Smooth muscle cell (in vitro differentiated cells): ENCODE data around the gene STEAP4. TPM values are rescaled to one million over a fixed set of nuclear protein-coding genes. Genes with fewer than 3 reads are reported as not detected.
"Not testable (repeated sequence)": the region's sequence is repeated elsewhere in the genome, so short reads cannot be mapped to it uniquely, and the experiment has no call there.

ENCODE experiments used
- DNase-seq: peaks from one replicate; lab custom pipeline; 2025; ENCODE audit not compliant: unreplicated experiment; lab: John Stamatoyannopoulos, UW
- H2AFZ ChIP-seq: fragments of 200-600 bp; sonication (generic); 2 replicates; pipeline ENCODE4 v1.6.0; 2016; ENCODE audit warnings: antibody characterized with exemption, low read depth, mild to moderate bottlenecking
- H3F3A ChIP-seq: fragments of 200-600 bp; sonication (generic); 2 replicates; pipeline ENCODE4 v1.6.0; 2017; ENCODE audit warnings: antibody characterized with exemption, low read depth
- H3K27ac ChIP-seq: fragments of 200-600 bp; sonication (generic); 2 replicates; pipeline ENCODE4 v1.5.1; 2016; ENCODE audit warnings: low read depth, mild to moderate bottlenecking
- H3K27me3 ChIP-seq: fragments of 200-600 bp; sonication (generic); 2 replicates; pipeline ENCODE4 v1.6.1; 2016; ENCODE audit warnings: low read depth, mild to moderate bottlenecking
- H3K36me3 ChIP-seq: fragments of 200-600 bp; sonication (generic); 2 replicates; pipeline ENCODE4 v1.5.1; 2016; ENCODE audit warnings: low read depth
- H3K4me1 ChIP-seq: fragments of 200-600 bp; sonication (generic); 2 replicates; pipeline ENCODE4 v1.5.1; 2016; ENCODE audit warnings: low read depth
- H3K4me2 ChIP-seq: fragments of 200-600 bp; sonication (generic); 2 replicates; pipeline ENCODE4 v1.6.0; 2016; ENCODE audit warnings: mild to moderate bottlenecking
- H3K4me3 ChIP-seq: fragments of 200-600 bp; sonication (generic); 2 replicates; pipeline ENCODE4 v1.5.1; 2016; ENCODE audit warnings: mild to moderate bottlenecking
- H3K79me2 ChIP-seq: fragments of 200-600 bp; sonication (generic); 2 replicates; pipeline ENCODE4 v1.6.0; 2016; ENCODE audit warnings: low read depth, mild to moderate bottlenecking
- H3K9ac ChIP-seq: fragments of 200-600 bp; sonication (generic); 2 replicates; pipeline ENCODE4 v1.6.0; 2016; ENCODE audit warnings: low read depth
- H3K9me3 ChIP-seq: fragments of 200-600 bp; sonication (generic); replicated peaks from 2 replicates; pipeline ENCODE4 v1.5.1; 2016; ENCODE audit warnings: low read depth
- H4K20me1 ChIP-seq: fragments of 200-600 bp; sonication (generic); 2 replicates; pipeline ENCODE4 v1.6.0; 2016; ENCODE audit warnings: low read depth
- whole genome bisulfite sequencing: methylation state at CpG from one replicate; pipeline ENCODE4 v1.1.7; 2016; ENCODE audit warnings: low lambda C conversion rate; 5-methylcytosine and 5-hydroxymethylcytosine counted together
- polyA plus RNA-seq: library from polyadenylated mRNA; unstranded; fragments of >200 nt; fragmentation: Nextera tagmentation; extraction: Ambion mirVana; gene quantifications from 2 replicates; pipeline ENCODE4 v1.2.1, GENCODE V29; 2016
- total RNA-seq: library from RNA; depleted of rRNA; stranded (reverse); fragments of >200 nt; gene quantifications from 2 replicates; pipeline ENCODE4 v1.2.3, GENCODE V29; 2014
- TF ChIP-seq, protein P1 (sequence below): fragments of 200-600 bp; sonication (generic); IDR thresholded peaks from 2 replicates; pipeline ENCODE4 v1.5.1; 2017; ENCODE audit warnings: borderline replicate concordance, mild to moderate bottlenecking, antibody characterized with exemption; ENCODE audit not compliant: insufficient read depth, poor library complexity, severe bottlenecking

Gene STEAP4
- total and polyA plus RNA-seq, 2 experiments from 2014 or later, result 0.18 TPM; not detected in 1

DNA sequence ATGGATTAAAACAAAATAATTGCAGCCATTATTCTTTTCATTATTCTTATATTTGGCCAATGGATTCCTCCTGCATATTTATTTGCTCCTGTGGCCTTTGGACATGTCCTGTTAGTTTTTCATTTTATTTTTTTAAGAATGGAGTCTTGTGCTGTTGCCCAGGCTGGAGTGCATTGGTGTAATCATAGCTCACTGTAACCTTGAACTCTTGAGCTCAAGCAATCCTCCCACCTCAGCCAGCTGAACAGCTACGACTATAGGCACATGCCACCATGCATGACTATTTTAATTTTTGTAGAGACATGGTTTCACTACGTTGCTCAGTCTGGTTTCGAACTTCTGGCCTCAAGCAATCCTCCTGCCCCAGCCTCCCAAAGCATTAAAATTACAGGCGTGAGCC, 44.1 kb downstream of the STEAP4 start:
- Histone ChIP-seq H3K27me3 (no peaks in the 10 kb centered on the region), H3K4me2 (no peak overlapping the region), H3K27ac (no peak overlapping the region), H3F3A (no peaks in the 10 kb centered on the region), H2AFZ (no peak overlapping the region), H3K36me3 (no peaks in the 10 kb centered on the region), H3K79me2 (no peaks in the 10 kb centered on the region), H4K20me1 (no peaks in the 10 kb centered on the region), H3K9me3 (no peaks in the 10 kb centered on the region), H3K4me1 (no peaks in the 10 kb centered on the region), H3K9ac (no peak overlapping the region), H3K4me3 (no peak overlapping the region)
- 96% methylated on average over 4 of the region's 4 CpGs for WGBS
- TF ChIP-seq, protein P1, sequence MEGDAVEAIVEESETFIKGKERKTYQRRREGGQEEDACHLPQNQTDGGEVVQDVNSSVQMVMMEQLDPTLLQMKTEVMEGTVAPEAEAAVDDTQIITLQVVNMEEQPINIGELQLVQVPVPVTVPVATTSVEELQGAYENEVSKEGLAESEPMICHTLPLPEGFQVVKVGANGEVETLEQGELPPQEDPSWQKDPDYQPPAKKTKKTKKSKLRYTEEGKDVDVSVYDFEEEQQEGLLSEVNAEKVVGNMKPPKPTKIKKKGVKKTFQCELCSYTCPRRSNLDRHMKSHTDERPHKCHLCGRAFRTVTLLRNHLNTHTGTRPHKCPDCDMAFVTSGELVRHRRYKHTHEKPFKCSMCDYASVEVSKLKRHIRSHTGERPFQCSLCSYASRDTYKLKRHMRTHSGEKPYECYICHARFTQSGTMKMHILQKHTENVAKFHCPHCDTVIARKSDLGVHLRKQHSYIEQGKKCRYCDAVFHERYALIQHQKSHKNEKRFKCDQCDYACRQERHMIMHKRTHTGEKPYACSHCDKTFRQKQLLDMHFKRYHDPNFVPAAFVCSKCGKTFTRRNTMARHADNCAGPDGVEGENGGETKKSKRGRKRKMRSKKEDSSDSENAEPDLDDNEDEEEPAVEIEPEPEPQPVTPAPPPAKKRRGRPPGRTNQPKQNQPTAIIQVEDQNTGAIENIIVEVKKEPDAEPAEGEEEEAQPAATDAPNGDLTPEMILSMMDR, result no peak
- no peak for DNase-seq

DNA sequence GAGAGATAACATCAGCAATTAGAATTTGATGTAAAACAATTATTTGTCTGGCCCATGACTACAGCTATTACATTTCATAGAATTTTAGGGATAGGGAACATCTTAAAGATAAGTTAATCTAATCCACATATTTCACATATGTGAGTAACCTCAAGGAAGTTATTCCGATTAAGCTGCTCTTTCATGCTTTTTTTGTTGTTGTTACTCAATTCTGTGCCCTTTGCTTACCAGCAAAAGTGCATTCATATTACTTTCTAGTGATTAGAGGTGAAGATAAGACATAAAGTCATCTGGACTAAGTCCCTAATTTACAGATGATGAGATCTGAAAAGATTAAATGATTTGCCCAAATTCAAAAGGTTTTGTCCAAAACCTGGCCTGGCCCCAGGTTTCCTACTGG, 46.0 kb downstream of the STEAP4 start:
- 66% methylated on average over 1 of the region's 1 CpG for WGBS
- Histone ChIP-seq H3K27ac (peak overlapping the region; percentile 65), H3K4me3 (no peak overlapping the region), H3K27me3 (no peaks in the 10 kb centered on the region), H4K20me1 (no peaks in the 10 kb centered on the region), H2AFZ (no peak overlapping the region), H3K9ac (no peak overlapping the region), H3K79me2 (no peaks in the 10 kb centered on the region), H3K36me3 (no peaks in the 10 kb centered on the region), H3K4me1 (no peaks in the 10 kb centered on the region), H3K9me3 (no peaks in the 10 kb centered on the region), H3F3A (no peaks in the 10 kb centered on the region), H3K4me2 (no peak overlapping the region)
- no peak for DNase-seq
- TF ChIP-seq, protein P1, result no peak

DNA sequence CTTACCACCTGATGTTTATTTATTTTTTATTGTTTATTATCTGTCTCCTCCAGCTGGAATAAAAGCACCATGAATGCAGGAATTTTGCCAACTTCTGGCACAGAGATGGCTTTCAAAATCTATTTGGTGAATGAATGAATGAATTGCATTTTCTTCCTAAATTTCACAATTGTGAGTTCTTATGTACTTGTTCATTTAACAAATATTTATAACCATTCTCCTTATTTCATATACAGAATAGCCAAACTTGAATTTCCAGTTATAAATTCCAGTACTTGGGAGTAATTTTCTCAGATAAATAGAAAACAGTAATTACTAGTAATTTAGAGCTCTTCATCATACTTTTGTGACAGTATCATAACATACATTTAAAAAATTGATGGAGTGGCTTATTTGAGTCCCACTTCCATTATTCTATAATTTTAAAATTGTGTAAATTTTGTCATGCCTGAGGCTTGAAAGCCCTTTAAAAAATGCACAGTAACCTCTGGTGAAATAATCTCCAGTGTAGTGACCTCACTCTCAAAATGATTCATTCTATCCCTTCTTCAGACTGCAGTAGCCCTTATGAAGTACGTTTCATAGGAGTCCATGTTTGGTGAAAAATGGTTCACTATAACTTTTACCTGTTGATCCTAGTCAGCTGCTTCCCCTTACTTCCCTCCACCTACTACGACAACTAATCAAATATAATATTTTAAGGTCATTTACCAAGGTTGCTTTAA, 46.9 kb downstream of the STEAP4 start:
- DNase-seq, result no peak
- Histone ChIP-seq H3K9me3 (no peaks in the 10 kb centered on the region), H4K20me1 (no peaks in the 10 kb centered on the region), H3F3A (no peaks in the 10 kb centered on the region), H3K4me3 (no peak overlapping the region), H3K36me3 (no peaks in the 10 kb centered on the region), H3K4me1 (no peaks in the 10 kb centered on the region), H2AFZ (no peak overlapping the region), H3K9ac (no peak overlapping the region), H3K4me2 (no peak overlapping the region), H3K79me2 (no peaks in the 10 kb centered on the region), H3K27me3 (no peaks in the 10 kb centered on the region), H3K27ac (peak overlapping the region; percentile 65)
- WGBS, result 65% methylated on average over 2 of the region's 2 CpGs
- TF ChIP-seq, protein P1, result no peak

DNA sequence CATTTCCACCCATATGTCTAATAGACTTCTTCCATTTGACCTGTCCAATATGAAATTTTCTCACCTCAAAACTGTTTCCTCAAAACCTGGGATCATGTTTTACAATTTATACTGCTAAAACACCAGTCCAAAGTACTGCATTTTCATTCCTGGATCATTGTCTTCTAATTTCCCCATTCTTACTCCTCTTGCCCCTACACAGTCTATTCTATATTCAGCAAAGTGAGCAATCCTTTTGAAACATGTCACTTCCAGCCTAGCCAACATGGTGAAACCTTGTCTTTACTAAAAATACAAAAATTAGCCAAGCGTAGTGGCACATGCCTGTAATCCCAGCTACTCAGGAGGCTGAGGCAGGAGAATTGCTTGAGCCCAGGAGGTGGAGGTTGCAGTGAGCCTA, 48.4 kb downstream of the STEAP4 start:
- not testable (repeated sequence) for H3K9ac ChIP-seq, H2AFZ ChIP-seq, H3K36me3 ChIP-seq, H3F3A ChIP-seq, DNase-seq, H3K4me3 ChIP-seq, H3K79me2 ChIP-seq, H4K20me1 ChIP-seq, H3K27me3 ChIP-seq, H3K27ac ChIP-seq, H3K4me2 ChIP-seq, H3K4me1 ChIP-seq, H3K9me3 ChIP-seq
- 93% methylated on average over 1 of the region's 1 CpG for WGBS
